Measurements from ENCODE around the gene CFAP97.
A peak's percentile ranks its signal among the peaks of the same experiment; 100 is the strongest.

The CFAP97 gene

DNA sequence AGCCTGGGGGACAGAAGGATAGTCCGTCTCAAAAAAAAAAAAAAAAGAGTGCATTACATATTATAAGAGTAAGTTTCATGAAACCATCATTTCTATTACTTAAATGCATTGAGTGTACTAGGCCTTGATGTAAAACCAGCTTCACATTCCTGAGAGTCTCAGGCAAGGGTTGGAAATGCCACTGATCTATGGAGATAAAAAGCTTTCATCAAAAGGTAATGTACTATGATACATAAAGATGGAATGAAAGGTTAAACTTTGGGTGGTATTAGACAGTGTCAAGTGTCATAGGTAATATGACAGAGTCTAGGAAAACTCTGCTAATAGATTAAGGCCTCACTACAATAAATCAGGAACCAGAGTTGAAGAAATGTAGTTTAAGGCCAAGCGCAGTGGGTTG, 7.4 kb downstream of the CFAP97 start:
- no peak for DNase-seq

DNA sequence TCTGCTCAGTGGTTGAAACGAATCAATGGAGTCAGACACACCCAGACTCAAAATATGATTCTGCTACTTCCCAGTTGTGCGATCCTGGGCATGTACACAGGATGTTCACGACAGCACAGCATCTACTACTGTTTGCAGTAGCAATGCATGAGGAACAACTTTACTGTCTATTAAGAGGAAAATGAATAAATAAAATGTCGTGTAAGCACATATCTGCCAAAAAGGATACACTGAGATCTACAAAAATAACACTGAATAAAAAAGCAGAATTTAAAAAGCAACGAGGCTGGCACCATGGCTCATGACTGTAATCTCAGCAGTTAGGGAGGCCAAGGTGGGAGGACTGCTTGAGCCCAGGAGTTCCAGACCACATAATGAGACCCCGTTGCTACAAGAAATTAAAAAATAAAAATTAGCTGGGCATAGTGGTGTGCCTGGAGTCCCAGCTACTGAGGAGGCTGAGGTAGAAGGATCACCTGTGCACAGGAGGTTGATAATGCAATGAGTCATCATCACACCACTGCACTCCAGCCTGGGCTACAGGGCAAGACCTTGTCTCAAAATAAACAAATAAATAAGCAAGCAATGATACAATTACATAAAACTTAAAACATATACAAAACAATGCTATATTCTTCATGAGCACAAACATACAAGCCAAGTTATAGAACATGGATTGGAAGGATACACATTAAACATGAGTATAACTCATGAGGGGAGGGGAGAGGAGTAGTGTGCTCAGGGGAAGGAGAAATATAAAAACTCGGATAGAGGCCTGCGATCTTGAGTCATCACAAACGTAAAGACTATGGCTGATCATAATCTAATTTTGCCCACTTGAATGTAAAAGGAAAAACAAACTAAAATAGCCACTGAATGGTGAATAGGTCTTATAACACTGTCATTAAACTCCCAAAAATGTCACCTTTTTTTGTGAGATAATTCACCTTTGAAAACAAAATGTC, 8.6 kb downstream of the CFAP97 start:
- no peak for DNase-seq

- no peak for DNase-seq
Measured at GRCh38 chr4:185192059-185192458, 11.7 kb downstream of the CFAP97 start.

- no peak for DNase-seq
Measured at GRCh38 chr4:185190306-185190856, 13.4 kb downstream of the CFAP97 start.

- no peak for DNase-seq
Measured at GRCh38 chr4:185189606-185190305, 14.0 kb downstream of the CFAP97 start.

DNA sequence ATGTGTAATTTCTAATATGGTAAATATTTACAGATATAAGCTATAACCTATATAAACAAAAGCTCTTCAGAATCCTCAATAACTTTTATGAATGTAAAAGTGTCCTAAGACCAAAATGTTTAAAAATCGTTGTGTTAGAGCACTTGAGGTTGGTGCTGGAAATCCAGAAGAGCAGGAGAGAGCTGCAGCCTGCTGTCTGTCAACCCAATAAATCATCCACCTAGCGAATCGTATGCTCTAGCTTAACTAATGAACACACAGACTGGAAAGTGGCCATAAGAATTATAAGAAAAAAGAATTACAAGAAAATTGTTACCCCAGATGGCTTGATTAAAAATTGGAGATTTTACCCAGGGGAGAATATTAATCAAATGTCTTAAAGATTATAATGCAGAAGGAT, 17.0 kb downstream of the CFAP97 start:
- no peak for DNase-seq

DNA sequence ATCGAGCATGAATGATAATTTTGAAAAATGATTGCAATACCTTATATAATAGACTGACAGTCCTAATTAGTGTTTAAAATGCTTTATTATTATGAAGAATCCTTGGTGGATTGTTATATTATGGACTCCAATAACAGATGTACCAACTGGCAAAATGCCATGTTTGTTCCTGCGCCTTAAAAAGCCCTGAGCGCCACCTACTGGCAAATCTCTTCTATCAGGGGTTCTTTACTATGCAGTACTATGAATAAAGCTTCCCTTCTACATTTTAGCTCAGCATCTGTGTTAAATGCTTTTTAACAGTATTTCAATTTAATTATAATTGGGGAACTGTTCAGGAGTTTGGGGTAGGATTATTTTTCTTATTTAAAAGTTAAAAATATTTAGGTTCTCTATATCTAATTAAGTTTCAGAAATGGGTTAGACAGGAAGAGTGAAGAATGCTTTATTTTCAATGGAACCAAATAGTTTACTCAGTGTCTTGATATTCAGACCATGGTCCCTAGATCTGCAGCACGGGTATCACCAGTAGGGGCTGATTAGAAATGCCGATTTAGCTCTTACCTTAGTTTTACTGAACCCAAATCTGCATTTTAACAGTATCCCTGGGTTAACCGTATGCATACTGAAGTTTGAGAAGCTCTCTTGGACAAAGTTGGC, 20.0 kb downstream of the CFAP97 start:
- DNase-seq, result peak; percentile 4 to 56

GRCh38 chr4:185182239-185182638, 21.6 kb downstream of the CFAP97 start:
- no peak for DNase-seq

DNA sequence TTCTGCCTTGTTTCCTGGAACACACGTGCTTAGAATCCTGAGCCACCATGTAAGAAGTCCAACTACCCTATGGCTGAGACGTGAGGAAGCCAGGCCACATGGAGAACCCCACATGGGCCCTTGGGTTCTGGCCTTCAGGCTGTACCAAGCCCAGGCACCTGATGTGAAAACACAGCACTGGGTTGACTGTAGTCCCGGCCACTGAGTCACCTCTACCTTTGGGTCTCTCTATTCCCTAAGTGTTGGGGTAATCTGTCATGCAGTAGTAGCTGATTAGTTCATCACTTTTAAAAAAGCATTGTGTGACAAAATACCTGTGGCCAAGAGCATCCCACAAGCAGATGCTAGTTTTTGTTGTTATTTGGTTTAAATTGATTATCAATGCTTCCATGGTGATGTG, 24.3 kb downstream of the CFAP97 start:
- DNase-seq, result no peak

DNA sequence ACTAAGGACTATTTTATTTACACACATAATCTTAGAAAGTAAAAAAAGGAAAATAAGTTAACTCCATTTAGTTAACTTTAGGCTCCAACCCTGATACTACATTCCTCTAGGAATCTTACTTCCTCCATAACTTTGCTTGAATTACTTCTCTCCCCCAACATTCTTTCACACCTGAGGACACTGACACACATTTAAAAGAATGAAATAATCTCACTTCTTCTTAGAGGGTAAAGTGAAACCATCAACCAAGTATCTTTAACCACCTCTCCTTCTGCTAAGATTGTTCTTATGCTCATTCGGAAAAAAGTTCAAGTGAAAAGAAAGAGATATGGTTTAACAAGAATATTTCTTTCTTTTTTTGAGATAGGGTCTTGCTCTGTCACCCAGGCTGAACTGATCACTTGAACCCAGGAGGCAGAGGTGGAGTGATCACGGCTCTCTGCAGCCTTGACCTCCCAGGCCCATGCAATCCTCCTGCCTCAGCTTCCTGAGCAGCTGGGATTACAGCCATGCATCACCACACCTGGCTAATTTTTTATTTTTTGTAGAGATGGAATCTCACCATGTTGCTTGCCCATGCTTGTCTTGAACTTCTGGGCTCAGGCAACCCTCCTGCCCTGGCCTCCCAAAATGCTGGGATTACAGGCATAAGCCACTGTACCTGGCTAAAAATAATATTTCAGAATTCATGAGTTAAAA, 32.3 kb downstream of the CFAP97 start:
- DNase-seq, result no peak

DNA sequence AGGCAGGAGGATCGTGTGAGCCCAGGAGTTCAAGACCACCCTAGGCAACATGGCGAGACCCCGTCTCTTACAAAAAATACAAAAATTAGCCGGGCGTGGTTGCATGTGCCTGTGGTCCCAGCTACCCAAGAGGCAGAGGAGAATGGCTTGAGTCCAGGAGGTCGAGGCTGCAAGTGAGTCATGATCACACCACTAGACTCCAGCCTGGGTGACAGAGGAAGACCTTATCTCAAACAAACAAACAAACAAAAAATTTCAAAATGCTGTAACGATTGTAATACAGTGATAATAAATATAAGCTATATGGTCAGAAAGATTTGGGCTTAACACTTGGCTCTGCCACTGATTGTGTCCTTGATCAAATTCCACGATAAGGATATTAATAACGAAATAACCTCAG, 36.6 kb downstream of the CFAP97 start:
- no peak for DNase-seq

DNA sequence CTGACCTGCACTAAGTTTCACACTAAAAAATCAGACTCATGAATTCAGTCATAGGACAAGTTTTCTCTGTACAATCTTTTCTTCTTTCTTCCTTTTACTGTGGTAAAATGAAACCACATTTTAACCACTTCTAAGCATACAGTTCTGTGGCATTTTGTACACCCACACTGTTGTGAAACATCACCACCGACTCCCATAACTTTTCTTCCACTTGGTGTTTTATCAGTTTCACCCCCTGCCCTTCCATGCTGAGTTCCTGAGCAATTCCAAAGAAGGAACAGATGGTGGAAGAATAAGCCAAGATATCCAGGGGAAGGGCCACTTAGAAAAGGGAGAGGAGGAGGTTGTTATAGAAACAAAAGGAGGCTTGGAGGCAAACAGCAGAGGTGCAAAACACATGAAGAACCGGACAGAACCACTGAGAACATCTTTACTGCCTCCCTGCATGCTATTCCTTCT, 38.2 kb downstream of the CFAP97 start:
- DNase-seq, result no peak

GRCh38 chr4:185151296-185151695, 52.5 kb downstream of the CFAP97 start:
- no peak for DNase-seq

- DNase-seq, result no peak
Measured at GRCh38 chr4:185149392-185149791, 54.4 kb downstream of the CFAP97 start.

- DNase-seq, result no peak
Measured at GRCh38 chr4:185145572-185145971, 58.2 kb downstream of the CFAP97 start.

DNA sequence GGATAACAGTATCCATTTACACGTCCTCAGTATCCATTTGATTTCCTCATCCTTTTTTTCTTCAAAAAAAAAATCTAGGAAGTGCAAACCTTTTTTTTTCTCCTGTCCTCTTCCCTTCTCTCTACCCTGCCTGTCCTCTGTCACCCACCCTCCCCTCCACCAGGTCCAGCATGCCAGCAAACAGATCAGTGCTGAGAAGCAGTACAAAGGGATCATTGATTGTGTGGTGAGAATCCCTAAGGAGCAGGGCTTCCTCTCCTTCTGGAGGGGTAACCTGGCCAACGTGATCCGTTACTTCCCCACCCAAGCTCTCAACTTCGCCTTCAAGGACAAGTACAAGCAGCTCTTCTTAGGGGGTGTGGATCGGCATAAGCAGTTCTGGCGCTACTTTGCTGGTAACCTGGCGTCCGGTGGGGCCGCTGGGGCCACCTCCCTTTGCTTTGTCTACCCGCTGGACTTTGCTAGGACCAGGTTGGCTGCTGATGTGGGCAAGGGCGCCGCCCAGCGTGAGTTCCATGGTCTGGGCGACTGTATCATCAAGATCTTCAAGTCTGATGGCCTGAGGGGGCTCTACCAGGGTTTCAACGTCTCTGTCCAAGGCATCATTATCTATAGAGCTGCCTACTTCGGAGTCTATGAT, 59.1 kb downstream of the CFAP97 start:
- DNase-seq, result no peak

- peak in 1 of 2 experiments; percentile 16 for DNase-seq
Measured at GRCh38 chr4:185143601-185143969, 60.2 kb downstream of the CFAP97 start.

GRCh38 chr4:185142912-185143600, 60.7 kb downstream of the CFAP97 start, which contains the start of gene SLC25A4:
TSS of gene SLC25A4 (plus strand) at chr4:185143266. CDS start at chr4:185143373, 107 bp downstream.
- peak; percentile 43 to 44 for DNase-seq

GRCh38 chr4:185142564-185142911, 61.3 kb downstream of the CFAP97 start:
- no peak for DNase-seq

- no peak for DNase-seq
Measured at GRCh38 chr4:185141777-185142176, 62.0 kb downstream of the CFAP97 start.

DNA sequence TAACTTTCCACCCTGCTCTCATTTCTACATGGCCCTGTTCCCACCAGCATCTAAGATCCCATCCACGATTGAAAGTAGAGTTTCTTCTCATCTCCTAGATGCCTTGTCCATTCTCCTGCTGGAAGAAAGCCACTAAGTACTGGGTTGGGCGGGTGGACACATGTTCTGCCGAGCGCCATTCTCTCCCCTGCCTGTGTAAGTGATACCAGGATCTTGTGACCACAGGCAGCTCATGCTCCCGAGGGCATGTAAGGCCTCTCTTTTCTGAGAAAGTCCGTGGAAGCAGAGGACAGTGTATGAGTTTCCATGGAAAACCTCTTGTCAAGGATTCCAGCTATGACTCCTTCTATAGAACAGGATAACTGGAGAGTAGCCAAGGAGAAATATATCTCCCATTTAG, 64.1 kb downstream of the CFAP97 start:
- DNase-seq, result no peak
